HCT116 (cell line): ENCODE measurements around the gene SLC10A7. TPM values are rescaled to one million over a fixed set of nuclear protein-coding genes. Genes with fewer than 3 reads are reported as not detected.

Experiments used
- ATAC-seq: fragments of 200-7000 bp; cut with Tn5 transposase; 2 replicates; pipeline ENCODE4 v1.9.1; 2020; ENCODE audit warnings: mild to moderate bottlenecking, moderate library complexity
- BruUV-seq: library from RNA; stranded (reverse); fragments of 400-500 nt; replicated peaks from 2 replicates; lab custom pipeline; 2021; lab: Mats Ljungman, UMichigan
- CTCF ChIA-PET: fragments of 300-600 bp; sonication (Branson Sonifier 250); formaldehyde crosslinking; loops from one replicate; lab custom pipeline; 2021; ENCODE audit warnings: antibody characterized with exemption; lab: Charles Lee
- POLR2A ChIA-PET: fragments of 300-600, 350-600 bp; sonication (Branson Sonifier 250); formaldehyde crosslinking; loops from one replicate; lab custom pipeline; 2021; ENCODE audit warnings: antibody characterized with exemption; lab: Charles Lee
- RAD21 ChIA-PET, 2 experiments: fragments of 300-600 bp; sonication (Branson Sonifier 250); formaldehyde crosslinking; loops; one replicate each; lab custom pipeline; 2023; ENCODE audit warnings: low total read pairs in 2 of 2; ENCODE audit not compliant: uncharacterized antibody in 2 of 2, unreplicated experiment in 2 of 2, low non-redundant PET in 1 of 2; lab: Charles Lee
- DNase-seq: peaks from one replicate; pipeline ENCODE4 v3.0.0-alpha.2; 2010; ENCODE audit warnings: low read depth, low spot score
- H2AFZ ChIP-seq: fragments of 200-600 bp; shearing (Covaris generic), sonication (generic); 2 replicates; pipeline ENCODE4 v1.6.1; 2017; ENCODE audit warnings: low read depth, mixed run types, mixed read lengths, antibody characterized with exemption, low read length; ENCODE audit not compliant: poor library complexity, severe bottlenecking
- H3K27ac ChIP-seq: 2 replicates; pipeline ENCODE4 v1.5.1; 2012; ENCODE audit warnings: low read depth, low read length
- H3K27me3 ChIP-seq: fragments of 200-600 bp; sonication (generic); 2 replicates; pipeline ENCODE4 v1.6.1; 2016; ENCODE audit warnings: mixed run types, low read length, mixed read lengths; ENCODE audit not compliant: insufficient read depth
- H3K36me3 ChIP-seq, 2 experiments: fragments of 200-500 bp in 1 of 2; fragments of 200-600 bp in 1 of 2; sonication (Bioruptor generic) in 1 of 2; sonication (generic) in 1 of 2; 2 replicates each; pipeline versions ENCODE4 v1.5.1 to v1.6.1; 2014 to 2016; ENCODE audit warnings: low read length in 2 of 2, inconsistent platforms in 1 of 2, mixed read lengths in 1 of 2, mixed run types in 1 of 2; ENCODE audit not compliant: insufficient read depth in 2 of 2, control insufficient read depth in 1 of 2
- H3K4me1 ChIP-seq, 2 experiments: fragments of 200-600 bp in 1 of 2; sonication (generic) in 1 of 2; 2 replicates each; pipeline versions ENCODE4 v1.5.1 to v1.6.1; 2012 to 2017; ENCODE audit warnings: low read length in 2 of 2, inconsistent platforms in 1 of 2, mild to moderate bottlenecking in 1 of 2, mixed read lengths in 1 of 2, mixed run types in 1 of 2, moderate library complexity in 1 of 2; ENCODE audit not compliant: insufficient read depth in 2 of 2, control insufficient read depth in 1 of 2
- H3K4me2 ChIP-seq: fragments of 200-600 bp; sonication (generic); 2 replicates; pipeline ENCODE4 v1.6.1; 2017; ENCODE audit warnings: mixed run types, low read length, mixed read lengths
- H3K4me3 ChIP-seq, 2 experiments: fragments of 200-600 bp in 1 of 2; sonication (generic) in 1 of 2; replicated peaks in 1 of 2; 2 replicates each; pipeline ENCODE4 v1.5.1; 2011 to 2016; ENCODE audit warnings: low read length in 2 of 2, control low read depth in 1 of 2, low read depth in 1 of 2, mild to moderate bottlenecking in 1 of 2, mixed read lengths in 1 of 2, mixed run types in 1 of 2
- H3K79me2 ChIP-seq: fragments of 200-600 bp; sonication (generic); 2 replicates; pipeline ENCODE4 v1.6.1; 2017; ENCODE audit warnings: mild to moderate bottlenecking, mixed run types, low read length, moderate library complexity, mixed read lengths; ENCODE audit not compliant: insufficient read depth
- H3K9ac ChIP-seq: fragments of 200-600 bp; sonication (generic); 2 replicates; pipeline ENCODE4 v1.6.1; 2016; ENCODE audit warnings: low read length, mixed read lengths
- H3K9me2 ChIP-seq: fragments of 200-600 bp; sonication (generic), shearing (Covaris generic); 2 replicates; pipeline ENCODE4 v1.6.1; 2017; ENCODE audit warnings: mixed run types, mild to moderate bottlenecking, moderate library complexity; ENCODE audit not compliant: insufficient read depth
- H3K9me3 ChIP-seq, 2 experiments: fragments of 200-500 bp in 1 of 2; fragments of 200-600 bp in 1 of 2; sonication (Bioruptor generic) in 1 of 2; sonication (generic) in 1 of 2; 2 replicates each; pipeline ENCODE4 v1.6.1; 2014 to 2017; ENCODE audit warnings: low read length in 2 of 2, mixed read lengths in 2 of 2, inconsistent platforms in 1 of 2, low read depth in 1 of 2, mild to moderate bottlenecking in 1 of 2, mixed run types in 1 of 2, moderate library complexity in 1 of 2; ENCODE audit not compliant: control insufficient read depth in 1 of 2, insufficient read depth in 1 of 2
- H4K20me1 ChIP-seq: fragments of 200-600 bp; sonication (generic), shearing (Covaris generic); 2 replicates; pipeline ENCODE4 v1.6.1; 2017; ENCODE audit warnings: mixed run types, mild to moderate bottlenecking, moderate library complexity; ENCODE audit not compliant: insufficient read depth
- CBX3 ChIP-seq: IDR thresholded peaks from 2 replicates; pipeline ENCODE4 v1.6.1; 2012; ENCODE audit warnings: low read depth
- CEBPB ChIP-seq: IDR thresholded peaks from 2 replicates; pipeline ENCODE4 v1.6.1; 2012; ENCODE audit warnings: low read depth
- EGR1 ChIP-seq: IDR thresholded peaks from 2 replicates; pipeline ENCODE4 v1.6.1; 2012; ENCODE audit warnings: low read depth
- ELF1 ChIP-seq: IDR thresholded peaks from 2 replicates; pipeline ENCODE4 v1.6.1; 2012; ENCODE audit warnings: low read depth, borderline replicate concordance
- EZH2 ChIP-seq: fragments of 200-600 bp; sonication (generic); IDR thresholded peaks from 2 replicates; pipeline ENCODE4 v1.6.1; 2017; ENCODE audit warnings: antibody characterized with exemption, mixed run types
- EZH2phosphoT487 ChIP-seq: fragments of 200-600 bp; IDR thresholded peaks from 2 replicates; pipeline ENCODE4 v1.6.1; 2018; ENCODE audit warnings: antibody characterized with exemption, borderline replicate concordance
- JUND ChIP-seq: IDR thresholded peaks from 2 replicates; pipeline ENCODE4 v1.6.1; 2012
- MAX ChIP-seq: IDR thresholded peaks from 2 replicates; pipeline ENCODE4 v1.6.1; 2012
- POLR2A ChIP-seq: IDR thresholded peaks from 2 replicates; pipeline ENCODE4 v1.7.0; 2011; ENCODE audit warnings: borderline replicate concordance; ENCODE audit not compliant: insufficient read depth, insufficient read length; ENCODE audit errors: extremely low read depth
- POLR2AphosphoS5 ChIP-seq: IDR thresholded peaks from 2 replicates; pipeline ENCODE4 v1.6.1; 2011; ENCODE audit warnings: mild to moderate bottlenecking, low read depth, low read length, moderate library complexity
- REST ChIP-seq: IDR thresholded peaks from 2 replicates; pipeline ENCODE4 v1.6.1; 2012; ENCODE audit warnings: low read depth
- SIN3A ChIP-seq: IDR thresholded peaks from 2 replicates; pipeline ENCODE4 v1.6.1; 2012; ENCODE audit warnings: low read depth
- SP1 ChIP-seq: IDR thresholded peaks from 2 replicates; pipeline ENCODE4 v1.6.1; 2012; ENCODE audit warnings: low read depth
- SRF ChIP-seq: IDR thresholded peaks from 2 replicates; pipeline ENCODE4 v1.6.1; 2012; ENCODE audit warnings: low read depth
- TCF7L2 ChIP-seq: IDR thresholded peaks from 2 replicates; pipeline ENCODE4 v1.7.0; 2011; ENCODE audit warnings: borderline replicate concordance, inconsistent platforms; ENCODE audit not compliant: insufficient read depth, insufficient read length; ENCODE audit errors: extremely low read depth
- ZFX ChIP-seq: fragments of 450-650 bp; IDR thresholded peaks from 2 replicates; pipeline ENCODE4 v1.6.1; 2017
- ZNF274 ChIP-seq: fragments of 200-500 bp; sonication (Bioruptor generic); IDR thresholded peaks from 2 replicates; pipeline ENCODE4 v1.6.1; 2014; ENCODE audit warnings: mild to moderate bottlenecking, low read depth, low read length, inconsistent platforms
- intact Hi-C: fragments of 100-400 bp; cut with micrococcal nuclease; formaldehyde crosslinking; loops from 2 replicates; pipeline ENCODE4 v1.10.0; 2022
- total RNA-seq: library from RNA; stranded (reverse); gene quantifications from one replicate; pipeline ENCODE4 v1.2.1, GENCODE V29; 2021; ENCODE audit not compliant: unreplicated experiment

SLC10A7 gene
- total RNA-seq, 1 experiment from 2014 or later = 5.5 TPM

- no peak for TF ChIP-seq EGR1
- no peak for TF ChIP-seq POLR2AphosphoS5
- no peak for TF ChIP-seq ZFX
- TF ChIP-seq ZNF274 = no peak
- TF ChIP-seq TCF7L2 = no peak
- no peak for TF ChIP-seq CBX3
- no peak for TF ChIP-seq ELF1
Observed at GRCh38 chr4:146456681-146457080, 65.1 kb downstream of the SLC10A7 start (continued).

GRCh38 chr4:146453181-146453807, 68.4 kb downstream of the SLC10A7 start:
- DNase-seq (no peak), ATAC-seq (no peak)
- H2AFZ ChIP-seq = no peak overlapping the region
- CTCF ChIA-PET = no interaction called here
- H3K36me3 ChIP-seq = no peaks in the 10 kb centered on the region
- no peak overlapping the region for H3K4me3 ChIP-seq
- no peaks in the 10 kb centered on the region for H4K20me1 ChIP-seq
- no peaks in the 10 kb centered on the region for H3K9me3 ChIP-seq
- no peak overlapping the region for H3K9ac ChIP-seq
- H3K79me2 ChIP-seq = no peaks in the 10 kb centered on the region
- RAD21 ChIA-PET = no interaction called here
- no peaks in the 10 kb centered on the region for H3K27me3 ChIP-seq
- no peak overlapping the region for H3K27ac ChIP-seq
- no peaks in the 10 kb centered on the region for H3K9me2 ChIP-seq
- no peak for TF ChIP-seq ELF1
- TF ChIP-seq EZH2phosphoT487 = no peak
- TF ChIP-seq ZFX = no peak
- TF ChIP-seq JUND = no peak
- no peak for TF ChIP-seq EZH2
- no peak for TF ChIP-seq CEBPB
- no peak for TF ChIP-seq POLR2A
- no peak for TF ChIP-seq POLR2AphosphoS5
- no peak for TF ChIP-seq SP1
- no peak for TF ChIP-seq REST
- no peak for TF ChIP-seq SIN3A
- TF ChIP-seq MAX = no peak
- no peak for TF ChIP-seq CBX3
- TF ChIP-seq SRF = no peak
- POLR2A ChIA-PET = no interaction called here
- no peak overlapping the region for H3K4me2 ChIP-seq
- BruUV-seq = no TSS peak
- H3K4me1 ChIP-seq = no peaks in the 10 kb centered on the region
- intact Hi-C loops = no loop called here
